HepG2 (cell line): ENCODE results near the gene CLIC4. TPM values are rescaled to one million over a fixed set of nuclear protein-coding genes. Genes with fewer than 3 reads are reported as not detected.

Experiments used
- ARNT2 ChIP-seq: sonication (generic); formaldehyde crosslinking; IDR thresholded peaks from 2 replicates; pipeline ENCODE4 v1.8.0; 2022; ENCODE audit warnings: mild to moderate bottlenecking, low read depth, missing genetic modification reagents, moderate library complexity
- DR1 ChIP-seq: sonication (generic); formaldehyde crosslinking; IDR thresholded peaks from 2 replicates; pipeline ENCODE4 v1.8.0; 2021; ENCODE audit warnings: mild to moderate bottlenecking, missing genetic modification reagents, inconsistent platforms
- FIP1L1 ChIP-seq: fragments of 200-400 bp; formaldehyde crosslinking; IDR thresholded peaks from 2 replicates; pipeline ENCODE4 v1.6.1; 2018; ENCODE audit warnings: low read depth, mild to moderate bottlenecking, low read length, moderate library complexity, borderline replicate concordance; ENCODE audit not compliant: insufficient read depth
- MIER2 ChIP-seq: IDR thresholded peaks from 2 replicates; pipeline ENCODE4 v1.6.1; 2016; ENCODE audit warnings: missing biosample characterization, missing genetic modification reagents
- MTA1 ChIP-seq: sonication (generic); formaldehyde crosslinking; IDR thresholded peaks from 2 replicates; pipeline ENCODE4 v1.4.0; 2020; ENCODE audit warnings: missing genetic modification reagents, mild to moderate bottlenecking, borderline replicate concordance
- NFKB2 ChIP-seq: sonication (generic); formaldehyde crosslinking; IDR thresholded peaks from 2 replicates; pipeline ENCODE4 v1.4.0; 2020; ENCODE audit warnings: missing genetic modification reagents, borderline replicate concordance
- PAX8 ChIP-seq: sonication (generic); formaldehyde crosslinking; IDR thresholded peaks from 2 replicates; pipeline ENCODE4 v1.8.0; 2022; ENCODE audit warnings: mild to moderate bottlenecking, missing genetic modification reagents, borderline replicate concordance
- PRMT3 ChIP-seq: sonication (generic); formaldehyde crosslinking; IDR thresholded peaks from 2 replicates; pipeline ENCODE4 v1.8.1; 2022; ENCODE audit warnings: low read depth, mild to moderate bottlenecking, moderate library complexity, missing genetic modification reagents, borderline replicate concordance
- RBFOX2 ChIP-seq: fragments of 200-400 bp; formaldehyde crosslinking; IDR thresholded peaks from 2 replicates; pipeline ENCODE4 v1.6.1; 2017; ENCODE audit warnings: low read depth, mild to moderate bottlenecking, low read length
- SOX6 ChIP-seq, 2 experiments: fragments of 450-650 bp in 1 of 2; sonication (generic) in 1 of 2; formaldehyde crosslinking in 1 of 2; IDR thresholded peaks; 2 replicates each; pipeline versions ENCODE4 v1.4.0 to v1.6.1; 2017 to 2020; ENCODE audit warnings: antibody characterized with exemption in 1 of 2, mild to moderate bottlenecking in 1 of 2, missing genetic modification reagents in 1 of 2
- XBP1 ChIP-seq: sonication (generic); formaldehyde crosslinking; IDR thresholded peaks from 2 replicates; pipeline ENCODE4 v1.5.0; 2020; ENCODE audit warnings: missing genetic modification reagents
- ZBTB1 ChIP-seq: sonication (generic); formaldehyde crosslinking; IDR thresholded peaks from 2 replicates; pipeline ENCODE4 v1.4.0; 2020; ENCODE audit warnings: missing genetic modification reagents, borderline replicate concordance
- ZBTB42 ChIP-seq: sonication (generic); formaldehyde crosslinking; IDR thresholded peaks from 2 replicates; pipeline ENCODE4 v1.5.0; 2020; ENCODE audit warnings: mild to moderate bottlenecking, missing genetic modification reagents
- ZNF253 ChIP-seq: sonication (generic); formaldehyde crosslinking; IDR thresholded peaks from 2 replicates; pipeline ENCODE4 v1.8.0; 2022; ENCODE audit warnings: mild to moderate bottlenecking, missing genetic modification reagents, borderline replicate concordance
- ZNF33A ChIP-seq: sonication (generic); formaldehyde crosslinking; IDR thresholded peaks from 2 replicates; pipeline ENCODE4 v1.5.1; 2020; ENCODE audit warnings: missing genetic modification reagents, mild to moderate bottlenecking, moderate library complexity, borderline replicate concordance
- ZNF33B ChIP-seq: sonication (generic); formaldehyde crosslinking; IDR thresholded peaks from 2 replicates; pipeline ENCODE4 v1.5.1; 2020; ENCODE audit warnings: mild to moderate bottlenecking, missing genetic modification reagents
- ZNF605 ChIP-seq: sonication (generic); formaldehyde crosslinking; IDR thresholded peaks from 2 replicates; pipeline ENCODE4 v1.8.0; 2022; ENCODE audit warnings: mild to moderate bottlenecking, missing genetic modification reagents
- polyA plus RNA-seq, 8 experiments: library from polyadenylated mRNA; depleted of rRNA in 3 of 8; stranded (reverse) in 7 of 8; unstranded in 1 of 8; fragments of >200 nt; fragmentation: Illumina TruSeq in 4 of 8; extraction: Trizol in 4 of 8; gene quantifications; 2 replicates each; pipeline versions ENCODE4 v1.2.1 to v1.2.3, GENCODE V29; 2011 to 2016; ENCODE audit warnings: low read depth in 4 of 8, missing spikeins in 1 of 8, mixed read lengths in 1 of 8; ENCODE audit not compliant: insufficient read depth in 1 of 8
- total RNA-seq, 5 experiments: library from RNA; depleted of rRNA; stranded (reverse); fragments of >200 nt; fragmentation: Illumina TruSeq; extraction: Trizol; gene quantifications; 2 replicates each; pipeline ENCODE4 v1.2.3, GENCODE V29; 2016; ENCODE audit warnings: low read depth in 1 of 5
- TF ChIP-seq, protein P1 (sequence below): sonication (generic); formaldehyde crosslinking; IDR thresholded peaks from one replicate; pipeline ENCODE4 v1.5.1; 2020; ENCODE audit warnings: mild to moderate bottlenecking, missing genetic modification reagents; ENCODE audit errors: not compliant biosample characterization
- TF ChIP-seq, protein P2 (sequence below): sonication (generic); formaldehyde crosslinking; IDR thresholded peaks from 2 replicates; pipeline ENCODE4 v1.8.1; 2022; ENCODE audit warnings: mild to moderate bottlenecking, missing genetic modification reagents

CLIC4 gene
- total and polyA plus RNA-seq, 2 of the 13 experiments (the other 11 are each of a cell fraction or from before 2014, with no cell fraction given) = 23.3 to 77.4 TPM

DNA sequence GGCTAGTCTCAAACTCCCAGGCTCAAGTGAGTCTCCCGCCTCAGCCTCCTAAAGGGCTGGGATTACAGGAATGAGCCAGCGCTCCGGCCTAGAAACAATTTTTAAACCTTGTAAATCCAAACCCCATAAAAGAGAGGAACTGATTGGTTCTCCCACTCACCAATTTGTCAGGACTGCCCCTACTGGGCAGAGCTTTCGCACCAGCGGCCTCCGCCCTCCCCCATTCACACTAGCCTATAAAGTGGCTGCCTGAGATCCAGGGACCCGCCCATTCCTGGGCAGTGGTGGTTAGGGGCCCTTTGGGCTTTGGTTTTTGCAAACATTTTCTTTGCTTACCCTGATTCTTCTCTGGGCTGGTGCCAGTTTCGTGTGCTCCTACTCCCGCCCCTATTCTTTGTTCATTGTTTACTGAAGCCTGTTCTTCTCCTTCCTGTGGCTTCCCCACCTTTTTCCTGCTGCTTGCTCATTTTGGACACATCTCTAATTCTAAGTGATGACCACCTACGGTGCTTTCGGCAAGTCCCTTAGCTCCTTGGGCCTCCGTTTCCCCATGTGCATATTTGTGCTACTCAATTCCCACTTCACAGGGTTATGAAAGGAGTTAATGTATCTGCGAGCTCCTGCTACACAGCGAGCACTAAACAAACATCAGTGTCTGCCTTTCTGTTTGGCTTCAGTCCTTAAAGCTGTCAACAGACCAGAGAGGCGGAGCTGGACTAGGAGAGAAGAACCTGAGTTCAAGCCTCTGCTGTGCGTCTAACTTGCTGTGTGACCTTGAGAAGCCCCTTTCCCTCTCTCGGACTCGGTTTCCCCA, 39.8 kb upstream of the CLIC4 start (continued):
- TF ChIP-seq ZBTB42 (CRISPR knock-in tag) (no peak), ZNF33A (CRISPR knock-in tag) (no peak), PRMT3 (CRISPR knock-in tag) (no peak), FIP1L1 (no peak), ARNT2 (CRISPR knock-in tag) (no peak), MTA1 (no peak; the same call in 1 of the 2 replicates), ZNF33B (peak; percentile 38; the same call in 1 of the 2 replicates), ZBTB1 (no peak), DR1 (no peak), XBP1 (CRISPR knock-in tag) (no peak), NFKB2 (CRISPR knock-in tag) (no peak), ZNF605 (peak; percentile 90), SOX6 (IDR thresholded peaks at IDR 0.05) (no peak), SOX6 (CRISPR knock-in tag; IDR thresholded peaks at IDR 0.05) (peak; percentile 95), PAX8 (CRISPR knock-in tag) (no peak), ZNF253 (CRISPR knock-in tag) (no peak), MIER2 (no peak; the same call in 1 of the 2 replicates), RBFOX2 (0 out of 2 replicates have a peak, but pooled peaks have one; percentile 42)
- TF ChIP-seq, protein P1, sequence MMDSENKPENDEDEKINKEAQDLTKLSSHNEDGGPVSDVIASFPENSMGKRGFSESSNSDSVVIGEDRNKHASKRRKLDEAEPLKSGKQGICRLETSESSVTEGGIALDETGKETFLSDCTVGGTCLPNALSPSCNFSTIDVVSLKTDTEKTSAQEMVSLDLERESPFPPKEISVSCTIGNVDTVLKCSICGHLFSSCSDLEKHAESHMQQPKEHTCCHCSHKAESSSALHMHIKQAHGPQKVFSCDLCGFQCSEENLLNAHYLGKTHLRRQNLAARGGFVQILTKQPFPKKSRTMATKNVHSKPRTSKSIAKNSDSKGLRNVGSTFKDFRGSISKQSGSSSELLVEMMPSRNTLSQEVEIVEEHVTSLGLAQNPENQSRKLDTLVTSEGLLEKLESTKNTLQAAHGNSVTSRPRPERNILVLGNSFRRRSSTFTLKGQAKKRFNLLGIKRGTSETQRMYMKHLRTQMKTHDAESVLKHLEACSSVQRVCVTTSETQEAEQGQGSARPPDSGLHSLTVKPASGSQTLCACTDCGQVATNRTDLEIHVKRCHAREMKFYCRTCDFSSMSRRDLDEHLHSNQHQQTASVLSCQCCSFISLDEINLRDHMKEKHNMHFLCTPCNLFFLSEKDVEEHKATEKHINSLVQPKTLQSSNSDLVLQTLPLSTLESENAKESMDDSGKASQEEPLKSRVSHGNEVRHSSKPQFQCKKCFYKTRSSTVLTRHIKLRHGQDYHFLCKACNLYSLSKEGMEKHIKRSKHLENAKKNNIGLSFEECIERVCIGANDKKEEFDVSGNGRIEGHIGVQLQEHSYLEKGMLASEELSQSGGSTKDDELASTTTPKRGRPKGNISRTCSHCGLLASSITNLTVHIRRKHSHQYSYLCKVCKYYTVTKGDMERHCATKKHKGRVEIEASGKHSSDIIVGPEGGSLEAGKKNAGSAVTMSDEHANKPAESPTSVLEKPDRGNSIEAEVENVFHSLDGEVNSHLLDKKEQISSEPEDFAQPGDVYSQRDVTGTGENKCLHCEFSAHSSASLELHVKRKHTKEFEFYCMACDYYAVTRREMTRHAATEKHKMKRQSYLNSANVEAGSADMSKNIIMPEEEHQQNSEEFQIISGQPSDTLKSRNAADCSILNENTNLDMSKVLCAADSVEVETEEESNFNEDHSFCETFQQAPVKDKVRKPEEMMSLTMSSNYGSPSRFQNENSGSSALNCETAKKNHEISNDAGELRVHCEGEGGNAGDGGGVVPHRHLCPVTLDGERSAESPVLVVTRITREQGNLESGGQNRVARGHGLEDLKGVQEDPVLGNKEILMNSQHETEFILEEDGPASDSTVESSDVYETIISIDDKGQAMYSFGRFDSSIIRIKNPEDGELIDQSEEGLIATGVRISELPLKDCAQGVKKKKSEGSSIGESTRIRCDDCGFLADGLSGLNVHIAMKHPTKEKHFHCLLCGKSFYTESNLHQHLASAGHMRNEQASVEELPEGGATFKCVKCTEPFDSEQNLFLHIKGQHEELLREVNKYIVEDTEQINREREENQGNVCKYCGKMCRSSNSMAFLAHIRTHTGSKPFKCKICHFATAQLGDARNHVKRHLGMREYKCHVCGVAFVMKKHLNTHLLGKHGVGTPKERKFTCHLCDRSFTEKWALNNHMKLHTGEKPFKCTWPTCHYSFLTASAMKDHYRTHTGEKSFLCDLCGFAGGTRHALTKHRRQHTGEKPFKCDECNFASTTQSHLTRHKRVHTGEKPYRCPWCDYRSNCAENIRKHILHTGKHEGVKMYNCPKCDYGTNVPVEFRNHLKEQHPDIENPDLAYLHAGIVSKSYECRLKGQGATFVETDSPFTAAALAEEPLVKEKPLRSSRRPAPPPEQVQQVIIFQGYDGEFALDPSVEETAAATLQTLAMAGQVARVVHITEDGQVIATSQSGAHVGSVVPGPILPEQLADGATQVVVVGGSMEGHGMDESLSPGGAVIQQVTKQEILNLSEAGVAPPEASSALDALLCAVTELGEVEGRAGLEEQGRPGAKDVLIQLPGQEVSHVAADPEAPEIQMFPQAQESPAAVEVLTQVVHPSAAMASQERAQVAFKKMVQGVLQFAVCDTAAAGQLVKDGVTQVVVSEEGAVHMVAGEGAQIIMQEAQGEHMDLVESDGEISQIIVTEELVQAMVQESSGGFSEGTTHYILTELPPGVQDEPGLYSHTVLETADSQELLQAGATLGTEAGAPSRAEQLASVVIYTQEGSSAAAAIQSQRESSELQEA (CRISPR knock-in tag) = no peak
- TF ChIP-seq, protein P2, sequence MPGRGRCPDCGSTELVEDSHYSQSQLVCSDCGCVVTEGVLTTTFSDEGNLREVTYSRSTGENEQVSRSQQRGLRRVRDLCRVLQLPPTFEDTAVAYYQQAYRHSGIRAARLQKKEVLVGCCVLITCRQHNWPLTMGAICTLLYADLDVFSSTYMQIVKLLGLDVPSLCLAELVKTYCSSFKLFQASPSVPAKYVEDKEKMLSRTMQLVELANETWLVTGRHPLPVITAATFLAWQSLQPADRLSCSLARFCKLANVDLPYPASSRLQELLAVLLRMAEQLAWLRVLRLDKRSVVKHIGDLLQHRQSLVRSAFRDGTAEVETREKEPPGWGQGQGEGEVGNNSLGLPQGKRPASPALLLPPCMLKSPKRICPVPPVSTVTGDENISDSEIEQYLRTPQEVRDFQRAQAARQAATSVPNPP = no peak
